Measurements from ENCODE around the gene LYST.

GRCh38 chr1:235683653-235684052 is 183.1 kb downstream of the LYST start:
- TF ChIP-seq GATA3 (IDR thresholded peaks at IDR 0.05; ENCODE audit: low read depth, low read length) (no peak), GATA2 (IDR thresholded peaks at IDR 0.05; ENCODE audit: low read depth, low read length) (no peak)
